COR-L47 (cell line): Measurements from ENCODE around the gene OTUB2.

ENCODE experiments used
- DNase-seq: peaks from one replicate; lab custom pipeline; 2025; lab: John Stamatoyannopoulos, UW

Gene OTUB2

GRCh38 chr14:94041551-94042346 is 15.6 kb downstream of the OTUB2 start:
- no peak for DNase-seq

- DNase-seq: no peak
These were observed 16.4 kb downstream of the OTUB2 start for GRCh38 chr14:94042433-94043091.

- DNase-seq: no peak
These were observed 17.1 kb downstream of the OTUB2 start for GRCh38 chr14:94043111-94043755.

- DNase-seq: no peak
These were observed 17.8 kb downstream of the OTUB2 start for GRCh38 chr14:94043756-94044475.

GRCh38 chr14:94044476-94045091 is 18.4 kb downstream of the OTUB2 start:
- no peak for DNase-seq

GRCh38 chr14:94045101-94045500 is 19.0 kb downstream of the OTUB2 start:
- DNase-seq: no peak

- no peak for DNase-seq
These were observed 19.6 kb downstream of the OTUB2 start for GRCh38 chr14:94045563-94046345.

GRCh38 chr14:94046696-94047250 is 20.6 kb downstream of the OTUB2 start:
- no peak for DNase-seq

GRCh38 chr14:94047581-94047980 is 21.4 kb downstream of the OTUB2 start:
- no peak for DNase-seq

GRCh38 chr14:94048691-94049624 is 22.8 kb downstream of the OTUB2 start:
- peak; percentile 100 for DNase-seq

GRCh38 chr14:94049625-94050023 is 23.5 kb downstream of the OTUB2 start:
- no peak for DNase-seq

- no peak for DNase-seq
These were observed 24.2 kb downstream of the OTUB2 start for GRCh38 chr14:94050231-94050880.

GRCh38 chr14:94051115-94051514 is 25.0 kb downstream of the OTUB2 start:
- DNase-seq: no peak

- DNase-seq: no peak
These were observed 25.6 kb downstream of the OTUB2 start for GRCh38 chr14:94051779-94052178.

GRCh38 chr14:94052199-94052598 is 26.1 kb downstream of the OTUB2 start:
- no peak for DNase-seq

- DNase-seq: no peak
These were observed 26.5 kb downstream of the OTUB2 start for GRCh38 chr14:94052662-94053061.

GRCh38 chr14:94054401-94054800 is 28.3 kb downstream of the OTUB2 start:
- DNase-seq: no peak

GRCh38 chr14:94054936-94055335 is 28.8 kb downstream of the OTUB2 start:
- no peak for DNase-seq
